GM21528 (cell line): ENCODE measurements around the gene CTSZ.
"Not testable (repeated sequence)": the region's sequence is repeated elsewhere in the genome, so short reads cannot be mapped to it uniquely, and the experiment has no call there.

ENCODE experiments used
- ATAC-seq: cut with Tn5 transposase; IDR thresholded peaks from one replicate; pipeline ENCODE4 v1.9.1; 2021; ENCODE audit warnings: mild to moderate bottlenecking, moderate library complexity; ENCODE audit not compliant: unreplicated experiment, low FRiP score

The CTSZ gene

GRCh38 chr20:59006864-59007664, at the start of gene CTSZ:
TSS of gene CTSZ (minus strand) at chr20:59007254. CDS start at chr20:59007128, 126 bp downstream.
- peak; percentile 26 for ATAC-seq

DNA sequence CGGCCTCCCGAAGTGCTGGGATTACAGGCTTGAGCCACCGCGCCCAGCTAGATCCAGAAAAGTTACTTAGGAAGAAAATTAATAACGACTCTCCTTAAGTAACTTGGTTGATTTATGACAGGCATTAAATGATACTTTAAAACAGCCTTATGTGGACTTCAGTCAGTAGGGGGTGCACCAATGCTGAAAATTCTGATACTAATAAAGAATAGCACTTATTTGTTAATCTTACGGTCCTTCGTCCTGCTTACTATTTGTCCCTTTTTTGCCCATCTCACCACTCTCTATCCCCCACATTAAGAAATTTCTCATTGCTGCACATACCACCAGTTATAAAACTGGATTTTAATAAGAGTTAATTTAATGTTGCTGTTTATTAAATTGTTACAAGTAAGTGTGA, 48.2 kb upstream of the CTSZ start:
- no peak for ATAC-seq

DNA sequence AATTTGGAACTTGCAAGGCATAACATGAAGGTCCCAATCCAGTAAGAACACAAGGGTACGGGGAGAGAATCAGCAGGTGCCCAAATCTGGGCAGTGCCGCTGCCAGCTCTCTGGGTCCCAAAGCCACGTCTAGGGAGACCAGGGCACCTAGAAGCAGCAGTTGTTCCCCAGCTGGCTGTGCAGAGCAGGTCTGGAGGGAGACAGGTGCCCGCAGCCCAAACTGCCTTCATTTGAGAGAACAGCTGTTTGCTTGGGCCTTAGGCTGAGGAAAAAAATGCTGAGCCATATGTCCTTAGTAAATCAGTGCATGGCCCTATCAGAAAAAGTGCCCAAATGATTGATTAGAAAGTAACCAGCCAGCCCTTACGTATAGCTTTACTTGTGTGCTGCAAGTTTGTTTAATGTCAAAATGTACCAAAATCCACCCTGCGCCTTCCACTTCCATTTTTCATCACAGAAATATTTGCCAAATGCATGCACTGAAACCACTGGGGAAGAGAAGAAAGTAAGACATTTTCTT, 44.7 kb upstream of the CTSZ start:
- ATAC-seq: no peak

DNA sequence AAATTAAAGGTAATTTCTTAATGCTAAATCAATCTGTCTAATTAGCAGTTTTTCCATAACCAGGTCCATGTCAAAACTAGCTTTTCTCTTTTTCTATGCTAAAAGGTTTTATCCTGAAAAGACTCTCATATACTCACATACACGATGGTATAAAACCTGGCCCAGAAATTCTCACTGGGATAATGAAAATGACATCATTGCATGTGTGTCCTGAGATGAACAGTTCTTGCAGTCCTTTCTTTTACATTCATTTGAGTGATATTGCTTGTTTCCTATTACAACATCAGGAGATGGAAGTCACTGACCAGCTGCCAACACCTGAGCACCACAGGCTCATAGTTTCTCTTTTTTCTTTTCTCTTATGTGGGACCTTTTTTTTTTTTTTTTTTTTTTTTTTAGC, 43.4 kb upstream of the CTSZ start:
- ATAC-seq: no peak

DNA sequence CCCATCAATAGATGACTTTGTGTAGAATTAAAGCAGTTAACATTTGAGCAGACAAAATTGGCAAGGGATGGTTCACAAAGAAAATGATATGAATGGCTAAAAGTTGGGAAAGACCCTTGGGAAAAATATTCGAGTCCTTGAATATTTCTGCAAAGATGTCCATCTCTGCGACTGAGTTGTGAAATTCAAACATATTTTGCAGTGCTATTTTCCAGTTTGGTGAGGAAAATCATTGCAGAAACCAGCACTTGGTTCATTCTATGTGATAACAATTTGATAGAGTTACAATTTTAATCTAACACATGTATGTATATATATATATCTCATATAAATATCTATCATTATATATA, 41.6 kb upstream of the CTSZ start:
- no peak for ATAC-seq

DNA sequence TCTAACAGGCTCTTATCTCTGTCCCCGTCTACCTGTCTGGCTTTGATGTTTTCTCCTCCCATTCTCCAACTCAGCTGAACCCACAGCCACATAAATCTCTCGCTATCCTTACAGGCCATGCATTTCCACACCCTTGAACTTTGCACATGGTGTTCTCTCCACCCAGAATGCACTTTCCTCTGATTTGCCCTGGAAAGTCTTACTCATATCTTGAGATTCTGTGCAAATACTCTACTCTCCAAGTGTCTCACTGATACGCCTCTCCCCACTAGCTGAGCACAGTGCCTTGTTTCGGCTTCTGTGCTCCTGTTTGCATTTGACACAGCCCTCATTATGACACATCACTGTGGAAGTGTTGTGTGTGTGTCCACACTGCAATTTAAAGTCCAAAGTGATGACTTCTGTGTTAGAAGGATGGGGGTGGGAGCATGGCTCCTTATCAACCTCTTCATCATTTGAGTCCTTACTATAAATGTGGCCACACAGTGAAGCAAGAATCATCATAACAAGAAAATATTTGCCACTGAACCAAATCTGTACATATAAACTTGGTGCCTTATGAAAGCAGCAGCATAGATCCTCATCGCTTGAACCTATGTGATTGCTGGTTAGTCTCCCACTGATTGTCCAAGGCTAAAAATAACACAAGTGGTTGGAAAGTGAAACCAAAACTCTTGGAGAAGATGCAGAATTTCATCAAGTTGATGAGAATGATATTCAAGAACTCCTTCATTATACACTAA, 41.1 kb upstream of the CTSZ start:
- ATAC-seq: no peak

DNA sequence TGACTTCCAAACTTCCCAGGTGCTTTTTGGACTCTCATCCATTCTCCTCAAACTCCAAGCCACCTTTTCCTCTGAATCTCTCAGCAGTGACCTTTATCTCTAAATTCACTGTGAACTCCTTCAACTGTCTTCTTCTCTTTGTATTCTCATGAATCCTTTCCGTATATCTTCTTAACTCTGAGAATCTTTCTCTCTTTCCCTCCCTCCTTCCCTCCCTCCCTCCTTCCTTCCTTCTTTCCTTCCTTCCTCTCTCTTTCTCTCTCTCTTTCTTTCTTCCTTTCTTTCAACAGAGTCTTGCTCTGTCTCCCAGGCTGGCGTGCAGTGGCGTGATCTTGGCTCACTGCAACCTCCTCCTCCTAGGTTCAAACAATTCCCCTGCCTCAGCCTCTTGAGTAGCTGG, 39.8 kb upstream of the CTSZ start:
- ATAC-seq: no peak

DNA sequence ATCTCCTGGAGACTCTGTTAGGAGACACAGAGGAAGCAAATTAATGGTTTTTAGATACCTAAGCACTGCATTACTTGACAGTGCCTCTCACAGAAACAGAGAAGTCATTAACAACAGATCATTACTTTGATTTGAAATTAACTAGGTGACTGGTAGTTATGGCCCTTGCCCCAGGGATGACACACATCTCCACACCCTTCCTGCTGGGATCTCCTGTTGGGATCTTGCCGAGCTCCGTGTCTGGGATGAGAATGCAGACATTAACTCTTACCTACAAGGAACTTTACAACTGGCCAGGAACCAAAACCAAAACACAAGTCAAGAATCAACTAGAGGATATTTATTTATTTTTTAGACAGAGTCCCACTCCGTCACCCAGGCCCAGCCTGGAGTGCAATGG, 37.7 kb upstream of the CTSZ start:
- ATAC-seq: no peak

- no peak for ATAC-seq
These were observed 37.2 kb upstream of the CTSZ start for GRCh38 chr20:59044295-59044694.

- ATAC-seq: no peak
These were observed 36.6 kb upstream of the CTSZ start for GRCh38 chr20:59043698-59044097.

DNA sequence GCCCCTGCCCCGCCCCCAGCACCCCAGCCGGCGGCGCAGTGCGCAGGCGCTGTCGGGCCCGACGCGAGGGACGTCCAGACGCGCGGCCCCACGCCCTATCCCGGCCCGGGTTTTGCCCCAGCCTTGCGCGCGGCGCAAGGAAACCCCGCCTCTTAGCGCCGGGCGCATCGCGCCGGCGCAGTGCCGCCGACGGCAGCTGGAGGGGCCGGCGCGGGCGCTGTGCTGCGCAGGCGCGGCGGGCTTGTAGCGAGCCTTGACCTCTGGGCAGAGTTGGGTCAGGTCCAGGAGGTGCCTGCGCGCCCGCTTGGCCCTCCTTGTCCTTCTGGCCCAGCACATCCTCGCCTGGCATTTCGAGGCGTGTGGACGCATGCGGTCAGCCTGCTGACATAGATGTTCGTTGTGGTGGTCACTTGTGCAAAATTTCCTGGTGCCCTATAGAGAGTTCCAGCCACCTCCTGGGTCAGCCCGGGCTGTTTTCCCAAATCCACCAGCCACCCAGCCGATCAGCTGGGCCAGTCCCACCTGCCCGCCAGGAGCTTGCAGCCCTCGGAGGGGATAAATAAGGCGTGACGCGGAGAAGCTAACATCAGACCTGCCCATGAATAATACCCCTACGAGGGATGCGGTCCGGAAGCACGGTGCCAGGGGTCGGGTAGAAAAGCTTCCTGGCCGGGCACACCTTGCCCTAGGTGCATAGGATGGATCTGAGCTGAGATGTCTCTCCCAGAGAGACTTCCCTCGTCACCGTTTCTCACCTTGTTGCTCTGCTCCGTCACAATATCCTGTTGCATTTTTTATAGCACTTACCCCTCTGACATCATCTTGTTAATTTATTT, 36.0 kb upstream of the CTSZ start:
- peak; percentile 88 for ATAC-seq

DNA sequence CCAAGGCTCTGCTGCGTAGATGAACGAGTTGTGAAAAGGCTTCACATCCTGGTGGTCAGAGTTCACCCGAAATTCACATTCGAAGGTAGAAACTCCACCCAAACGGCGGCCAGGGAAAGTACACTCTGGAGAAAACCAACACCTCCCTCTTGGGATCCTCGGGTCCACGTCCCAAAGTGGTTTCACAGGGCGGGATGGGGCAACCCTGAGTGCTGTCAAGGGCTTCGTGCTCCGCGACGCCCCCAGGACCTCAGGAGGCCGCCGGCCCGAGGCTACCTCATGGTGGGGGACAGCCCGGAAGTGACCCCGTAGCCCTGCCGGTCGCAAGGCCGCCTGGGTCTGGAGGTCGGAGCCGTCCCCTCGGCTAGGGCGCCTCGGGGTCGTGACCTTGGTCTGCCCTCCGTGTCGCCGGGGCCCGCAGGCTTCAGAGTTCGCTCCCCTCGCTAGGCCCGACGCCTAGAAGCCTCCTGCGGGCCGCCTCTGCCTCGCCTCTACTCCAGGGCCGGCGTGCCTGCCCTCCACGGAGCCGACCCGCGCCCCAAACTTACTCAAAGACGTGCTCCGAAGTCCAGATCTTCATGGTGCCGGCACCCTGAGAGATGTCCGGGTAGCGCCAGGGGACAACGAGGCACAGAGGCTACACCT, 35.2 kb upstream of the CTSZ start, which contains the start of gene PRELID3B:
PRELID3B (minus strand) TSS at position 636 of the 645 bp plus-strand sequence; CDS start at position 580, 56 bp downstream.
- peak; percentile 37 for ATAC-seq

- ATAC-seq: not testable (repeated sequence)
These were observed 34.4 kb upstream of the CTSZ start for GRCh38 chr20:59041487-59041886.

DNA sequence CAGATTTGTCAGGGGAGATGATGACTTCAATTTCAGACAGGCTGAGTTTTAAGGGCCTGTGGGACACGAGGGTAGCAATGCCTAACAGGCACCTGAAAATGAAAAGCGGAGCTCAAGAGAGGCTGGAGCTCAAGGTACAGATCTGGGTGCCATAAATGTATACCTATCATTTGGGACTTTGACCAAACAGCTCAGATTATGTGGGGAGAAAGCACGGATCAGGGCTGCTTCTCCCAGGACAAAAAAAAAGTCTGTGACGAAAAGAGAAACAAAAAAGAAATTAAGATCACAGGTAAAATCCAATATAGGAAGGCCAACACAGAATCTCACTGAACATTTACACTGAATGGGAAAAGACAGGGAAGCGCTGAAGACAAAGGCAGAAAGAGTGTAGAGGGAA, 33.6 kb upstream of the CTSZ start:
- no peak for ATAC-seq

DNA sequence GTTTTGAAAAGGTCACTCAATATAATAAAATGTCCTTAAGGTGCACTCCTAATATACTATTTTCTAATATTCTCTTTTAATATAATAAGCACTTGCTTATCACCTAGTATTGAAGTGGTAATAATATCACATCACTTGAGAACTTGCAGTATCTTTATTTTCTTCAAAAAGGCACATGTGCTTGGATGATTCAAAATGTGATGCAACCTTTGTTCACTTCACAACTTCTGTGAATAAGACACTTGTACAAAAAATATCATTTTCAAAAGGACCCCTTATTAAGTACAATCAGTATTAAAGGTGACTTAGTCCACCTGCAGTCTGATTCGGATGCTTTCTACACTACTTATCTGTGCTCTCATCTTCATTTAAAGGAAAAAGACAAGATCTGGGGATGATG, 32.2 kb upstream of the CTSZ start:
- no peak for ATAC-seq

- ATAC-seq: no peak
These were observed 30.3 kb upstream of the CTSZ start for GRCh38 chr20:59037386-59037785.

DNA sequence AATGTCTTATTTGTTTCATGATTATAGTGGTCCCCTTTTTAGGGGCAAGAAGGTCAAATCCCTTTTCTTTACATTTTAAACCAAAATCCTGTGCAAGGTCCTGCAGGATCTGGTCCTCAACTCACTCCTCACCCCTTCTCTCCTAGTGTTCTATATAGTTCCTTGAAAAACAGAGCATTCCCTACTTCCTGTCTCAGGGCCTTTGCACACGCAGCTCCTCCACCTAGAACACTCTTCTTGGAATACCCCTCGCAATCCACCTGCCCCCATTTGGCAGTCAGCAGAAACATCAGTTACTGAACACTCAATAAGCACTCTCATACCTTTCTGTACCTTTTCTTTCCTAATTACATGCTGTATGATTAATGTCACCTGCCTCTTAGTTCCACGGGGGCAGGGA, 28.3 kb upstream of the CTSZ start:
- ATAC-seq: no peak

DNA sequence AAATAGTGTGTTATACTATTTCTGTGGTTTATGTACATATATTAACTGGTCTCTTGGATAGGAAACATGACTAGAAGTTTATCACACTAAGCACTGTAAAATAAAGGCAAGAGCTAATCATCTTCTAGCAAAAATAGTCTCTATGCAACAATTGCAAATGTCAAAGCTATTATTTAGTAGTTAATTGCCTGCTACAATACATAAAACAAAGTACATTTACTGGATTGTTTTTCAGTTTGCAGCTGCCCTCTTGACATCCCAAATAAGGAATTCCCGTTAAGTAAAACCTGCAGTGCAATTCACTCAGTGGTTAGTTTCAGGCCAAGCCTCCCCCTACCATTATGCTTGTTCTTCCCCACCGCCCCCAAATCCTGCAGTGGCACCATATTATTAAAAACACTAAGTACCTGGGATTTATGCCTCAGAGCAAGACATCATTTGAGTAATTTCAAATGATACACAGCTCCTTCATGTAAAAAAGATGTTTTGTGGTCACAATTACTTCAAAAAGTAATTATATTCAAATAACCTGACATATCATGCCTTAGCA, 26.6 kb upstream of the CTSZ start:
- ATAC-seq: no peak

GRCh38 chr20:59033093-59033492, 26.0 kb upstream of the CTSZ start:
- no peak for ATAC-seq

GRCh38 chr20:59032713-59033059, 25.6 kb upstream of the CTSZ start:
- no peak for ATAC-seq
